HEK293T (cell line): ENCODE data around the gene ATG5.

Experiments
- ARNT ChIP-seq: fragments of 450-650 bp; IDR thresholded peaks from 2 replicates; pipeline ENCODE4 v1.6.1; 2017; ENCODE audit warnings: mild to moderate bottlenecking
- BHLHE40 ChIP-seq: fragments of 450-650 bp; IDR thresholded peaks from 2 replicates; pipeline ENCODE4 v1.6.1; 2016; ENCODE audit warnings: mild to moderate bottlenecking, moderate library complexity, borderline replicate concordance
- CTBP1 ChIP-seq: fragments of 450-650 bp; IDR thresholded peaks from 2 replicates; pipeline ENCODE4 v1.6.1; 2016; ENCODE audit warnings: borderline replicate concordance
- FOXA1 ChIP-seq: fragments of 450-650 bp; IDR thresholded peaks from 2 replicates; pipeline ENCODE4 v1.6.1; 2016; ENCODE audit warnings: mild to moderate bottlenecking
- FOXK2 ChIP-seq: fragments of 450-650 bp; IDR thresholded peaks from 2 replicates; pipeline ENCODE4 v1.6.1; 2016; ENCODE audit warnings: mild to moderate bottlenecking
- FOXM1 ChIP-seq: fragments of 450-650 bp; IDR thresholded peaks from 2 replicates; pipeline ENCODE4 v1.6.1; 2017; ENCODE audit warnings: mild to moderate bottlenecking, borderline replicate concordance
- HDGF ChIP-seq: fragments of 450-650 bp; IDR thresholded peaks from 2 replicates; pipeline ENCODE4 v1.6.1; 2017; ENCODE audit warnings: antibody characterized with exemption, borderline replicate concordance
- LEF1 ChIP-seq: fragments of 450-650 bp; IDR thresholded peaks from 2 replicates; pipeline ENCODE4 v1.6.1; 2017; ENCODE audit warnings: mild to moderate bottlenecking, borderline replicate concordance
- PKNOX1 ChIP-seq: fragments of 450-650 bp; IDR thresholded peaks from 2 replicates; pipeline ENCODE4 v1.6.1; 2016
- SP1 ChIP-seq: fragments of 450-650 bp; IDR thresholded peaks from 2 replicates; pipeline ENCODE4 v1.6.1; 2017
- SUZ12 ChIP-seq: fragments of 450-650 bp; IDR thresholded peaks from 2 replicates; pipeline ENCODE4 v1.6.1; 2016; ENCODE audit warnings: mild to moderate bottlenecking
- TARDBP ChIP-seq: fragments of 450-650 bp; IDR thresholded peaks from 2 replicates; pipeline ENCODE4 v1.6.1; 2016
- ZNF384 ChIP-seq: fragments of 450-650 bp; IDR thresholded peaks from 2 replicates; pipeline ENCODE4 v1.6.1; 2016

DNA sequence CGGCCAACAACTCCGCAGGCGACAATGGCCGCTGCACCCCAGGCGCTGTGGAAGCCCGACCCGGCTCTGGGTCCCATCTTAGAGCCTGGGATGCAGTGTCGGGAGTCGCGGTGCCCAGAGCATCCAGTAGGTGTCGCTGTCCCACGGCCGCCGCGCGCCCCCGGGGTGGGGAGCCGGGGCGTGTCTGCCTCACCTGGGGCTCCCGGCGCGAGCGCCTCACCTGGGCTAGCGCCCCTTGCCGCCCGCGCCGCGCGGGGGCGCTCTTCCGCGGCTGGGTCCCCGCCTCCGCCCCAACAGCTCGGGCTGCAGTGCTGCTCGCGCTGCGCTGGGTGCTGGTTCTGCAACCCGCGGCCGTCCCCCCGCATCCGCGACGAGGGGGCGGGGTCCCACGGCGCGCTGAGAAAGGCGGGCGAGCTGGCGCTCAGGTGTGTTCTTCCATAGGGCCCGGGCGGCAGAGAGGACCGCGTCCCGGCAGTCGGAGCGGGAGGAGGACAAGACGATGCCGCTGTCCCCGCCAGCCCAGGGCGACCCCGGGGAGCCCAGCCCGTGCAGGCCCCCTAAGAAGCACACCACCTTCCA lies 34.9 kb upstream of the ATG5 start, which contains the start of gene CRYBG1:
- TF ChIP-seq CTBP1 (no peak), HDGF (no peak), PKNOX1 (no peak), SP1 (no peak), FOXM1 (no peak), FOXK2 (no peak), BHLHE40 (no peak), ZNF384 (no peak), ARNT (no peak), FOXA1 (no peak), TARDBP (no peak), SUZ12 (no peak), LEF1 (no peak)
